IPS-18a (cell line): ENCODE results near the gene SETD4.
"Not testable (repeated sequence)": the region's sequence is repeated elsewhere in the genome, so short reads cannot be mapped to it uniquely, and the experiment has no call there.

Experiments
- H3K27ac ChIP-seq: one replicate; pipeline ENCODE4 v1.5.1; 2013; ENCODE audit warnings: low read length
- H3K27me3 ChIP-seq: one replicate; pipeline ENCODE4 v1.6.1; 2013; ENCODE audit warnings: mild to moderate bottlenecking, low read length; ENCODE audit not compliant: control insufficient read depth, insufficient read depth
- H3K36me3 ChIP-seq: one replicate; pipeline ENCODE4 v1.6.1; 2013; ENCODE audit warnings: low read depth, low read length; ENCODE audit not compliant: control insufficient read depth
- H3K4me1 ChIP-seq: one replicate; pipeline ENCODE4 v1.6.1; 2013; ENCODE audit warnings: low read depth, low read length; ENCODE audit not compliant: control insufficient read depth
- H3K4me3 ChIP-seq: one replicate; pipeline ENCODE4 v1.5.1; 2013; ENCODE audit warnings: low read length
- H3K9ac ChIP-seq: one replicate; pipeline ENCODE4 v1.6.1; 2013; ENCODE audit warnings: mild to moderate bottlenecking, low read length, moderate library complexity
- H3K9me3 ChIP-seq: one replicate; pipeline ENCODE4 v1.6.1; 2013; ENCODE audit warnings: low read depth, low read length; ENCODE audit not compliant: control insufficient read depth

The SETD4 gene, protein sequence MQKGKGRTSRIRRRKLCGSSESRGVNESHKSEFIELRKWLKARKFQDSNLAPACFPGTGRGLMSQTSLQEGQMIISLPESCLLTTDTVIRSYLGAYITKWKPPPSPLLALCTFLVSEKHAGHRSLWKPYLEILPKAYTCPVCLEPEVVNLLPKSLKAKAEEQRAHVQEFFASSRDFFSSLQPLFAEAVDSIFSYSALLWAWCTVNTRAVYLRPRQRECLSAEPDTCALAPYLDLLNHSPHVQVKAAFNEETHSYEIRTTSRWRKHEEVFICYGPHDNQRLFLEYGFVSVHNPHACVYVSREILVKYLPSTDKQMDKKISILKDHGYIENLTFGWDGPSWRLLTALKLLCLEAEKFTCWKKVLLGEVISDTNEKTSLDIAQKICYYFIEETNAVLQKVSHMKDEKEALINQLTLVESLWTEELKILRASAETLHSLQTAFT

DNA sequence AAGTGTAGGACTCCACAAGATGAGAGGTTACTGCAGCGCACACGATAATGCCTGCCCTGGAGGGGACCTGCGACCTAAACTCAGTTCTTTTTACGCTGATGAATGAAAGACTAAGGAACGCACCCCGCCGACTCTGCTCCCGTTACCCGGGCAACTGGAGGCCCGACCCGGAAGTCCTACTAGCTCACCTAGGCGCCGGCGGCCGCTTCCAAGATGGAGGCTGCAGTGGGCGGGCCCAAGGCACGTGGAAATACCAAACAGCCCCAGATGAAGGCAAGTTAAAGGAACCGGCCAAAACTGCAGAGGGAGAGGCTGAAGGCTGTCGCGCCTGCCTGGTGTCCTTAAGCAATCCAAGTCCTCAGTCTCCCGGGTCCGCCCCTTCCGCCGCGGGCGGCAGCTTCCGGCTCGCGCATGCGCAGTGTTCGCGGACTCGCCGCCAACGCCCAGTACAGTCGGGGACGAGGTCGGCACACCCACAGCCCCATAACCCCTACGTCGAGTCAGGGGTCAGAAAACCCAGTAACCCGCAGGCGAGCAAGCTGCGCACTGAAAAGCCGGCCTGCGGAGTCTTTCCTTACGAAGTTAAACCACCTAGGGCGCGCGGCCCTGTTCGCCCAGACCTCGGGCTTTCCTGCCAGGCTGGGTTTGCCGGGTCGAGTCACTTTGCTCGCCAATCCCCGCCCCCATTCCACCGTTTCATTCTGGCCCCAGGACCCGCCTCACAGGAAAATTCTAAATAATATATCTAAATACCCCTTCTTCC, at the start of gene SETD4:
TSS of gene SETD4 (minus strand) at position 368 of the 763 bp plus-strand sequence. CDS start 1,638 bp downstream, outside the sequence.
- Histone ChIP-seq H3K27me3 (no peaks in the 10 kb centered on the region), H3K9me3 (no peaks in the 10 kb centered on the region), H3K9ac (peak within 1 kb of the TSS; percentile 70), H3K36me3 (peaks cover 28% of the 10 kb centered on the region), H3K4me3 (peak within 1 kb of the TSS; percentile 94), H3K27ac (peak within 1 kb of the TSS; percentile 70), H3K4me1 (no peaks in the 10 kb centered on the region)

DNA sequence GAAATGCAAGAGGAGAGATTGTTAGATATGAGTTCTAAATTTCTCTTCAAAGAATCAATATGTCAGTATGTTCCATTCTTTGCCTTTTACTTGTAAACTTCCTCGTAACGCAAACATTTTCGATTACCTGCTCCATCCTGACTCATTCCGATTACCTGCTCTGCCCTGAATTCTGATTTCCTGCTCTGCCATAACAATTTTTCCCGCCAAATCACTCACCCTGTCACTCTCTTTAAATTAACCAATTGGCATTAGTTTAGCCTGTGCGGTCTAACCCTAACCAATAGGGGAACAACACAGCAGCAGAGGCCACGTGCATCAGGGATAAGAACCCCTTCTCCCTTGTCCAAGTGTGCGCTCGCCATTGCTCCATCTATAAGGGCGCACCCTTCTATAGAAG, 49.5 kb upstream of the SETD4 start:
- H3K27ac ChIP-seq: no peak overlapping the region
- H3K9me3 ChIP-seq: no peaks in the 10 kb centered on the region
- H3K4me1 ChIP-seq: peaks cover 24% of the 10 kb centered on the region
- H3K36me3 ChIP-seq: peaks cover 11% of the 10 kb centered on the region
- H3K4me3 ChIP-seq: no peak overlapping the region
- H3K27me3 ChIP-seq: no peaks in the 10 kb centered on the region
- H3K9ac ChIP-seq: no peak overlapping the region

DNA sequence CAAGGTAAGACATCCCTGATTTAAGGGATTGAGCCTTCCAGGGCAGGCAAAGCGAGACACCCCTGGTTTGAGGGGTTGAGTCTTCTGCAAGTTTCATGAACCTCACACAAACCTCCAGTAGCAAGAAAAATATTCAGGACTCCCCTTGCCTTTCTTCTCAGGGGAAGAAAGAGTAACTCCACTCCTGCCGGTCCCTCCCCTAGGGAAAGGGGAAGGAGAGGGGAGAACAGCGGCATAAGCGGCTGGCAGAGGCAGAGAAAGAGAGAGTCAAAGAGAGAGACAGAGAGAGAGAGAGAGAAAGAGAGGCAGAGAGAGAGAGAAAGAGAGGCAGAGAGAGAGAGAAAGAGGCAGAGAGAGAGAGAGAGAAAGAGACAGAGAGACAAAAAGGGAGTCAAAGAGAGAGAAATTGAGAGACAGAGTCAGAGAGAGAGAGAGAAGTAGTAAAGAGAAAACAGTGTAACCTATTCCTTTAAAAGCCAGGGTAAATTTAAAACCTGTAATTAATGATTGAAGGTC, 45.1 kb upstream of the SETD4 start:
- Histone ChIP-seq H3K27ac (peak overlapping the region; percentile 51), H3K9me3 (peaks cover 7% of the 10 kb centered on the region), H3K9ac (peak overlapping the region; percentile 68), H3K36me3 (peaks cover 11% of the 10 kb centered on the region), H3K4me1 (peaks cover 34% of the 10 kb centered on the region), H3K4me3 (peak overlapping the region; percentile 74), H3K27me3 (no peaks in the 10 kb centered on the region)

DNA sequence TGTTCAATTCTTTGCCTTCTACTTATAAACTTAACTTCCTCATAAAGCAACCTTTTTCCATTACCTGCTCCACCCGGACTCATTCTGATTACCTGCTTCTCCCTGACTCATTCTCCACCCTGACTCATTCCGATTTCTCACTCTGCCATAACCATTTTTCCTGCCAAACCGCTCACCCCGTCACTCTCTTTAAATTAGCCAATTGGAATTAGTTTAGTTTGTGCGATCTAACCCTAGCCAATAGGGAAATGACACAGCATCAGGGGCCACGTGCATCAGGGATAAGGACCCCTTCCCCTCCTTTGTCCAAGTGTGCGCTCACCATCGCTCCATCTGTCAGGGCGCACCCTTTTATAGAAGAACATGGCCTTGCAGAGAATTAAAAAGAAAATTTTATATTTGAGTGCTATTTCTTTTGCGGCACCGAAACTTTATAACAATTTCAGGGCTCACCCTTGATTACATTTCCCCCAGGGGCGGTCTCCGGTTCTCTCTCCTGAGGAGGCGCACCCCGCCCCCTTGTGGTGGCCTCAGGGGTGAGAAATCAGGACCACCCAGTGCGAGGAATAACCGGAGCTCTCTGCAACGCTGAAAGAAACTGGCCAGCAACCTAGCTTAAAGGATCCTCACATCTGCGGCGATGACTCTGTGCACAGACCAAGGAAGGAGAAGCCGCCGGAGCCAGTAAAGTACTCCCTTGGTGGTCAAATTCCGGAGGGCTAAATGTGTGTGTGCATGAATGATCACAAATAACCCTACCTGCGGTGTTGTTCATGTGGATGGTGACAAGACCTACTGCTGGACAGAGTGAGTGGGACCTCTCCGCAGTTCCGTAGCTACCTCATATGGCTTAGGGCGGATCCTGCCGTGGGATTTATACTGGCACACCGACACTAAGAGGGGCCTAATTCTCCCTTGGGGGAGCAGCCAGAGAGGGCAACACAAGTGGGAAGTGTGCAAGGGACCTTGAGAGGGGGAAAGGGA, 44.3 kb upstream of the SETD4 start:
- Histone ChIP-seq H3K27ac (peak overlapping the region; percentile 51), H3K4me3 (peak overlapping the region; percentile 74), H3K27me3 (no peaks in the 10 kb centered on the region), H3K36me3 (peaks cover 11% of the 10 kb centered on the region), H3K9ac (peak overlapping the region; percentile 68), H3K9me3 (peaks cover 7% of the 10 kb centered on the region), H3K4me1 (peaks cover 37% of the 10 kb centered on the region)

DNA sequence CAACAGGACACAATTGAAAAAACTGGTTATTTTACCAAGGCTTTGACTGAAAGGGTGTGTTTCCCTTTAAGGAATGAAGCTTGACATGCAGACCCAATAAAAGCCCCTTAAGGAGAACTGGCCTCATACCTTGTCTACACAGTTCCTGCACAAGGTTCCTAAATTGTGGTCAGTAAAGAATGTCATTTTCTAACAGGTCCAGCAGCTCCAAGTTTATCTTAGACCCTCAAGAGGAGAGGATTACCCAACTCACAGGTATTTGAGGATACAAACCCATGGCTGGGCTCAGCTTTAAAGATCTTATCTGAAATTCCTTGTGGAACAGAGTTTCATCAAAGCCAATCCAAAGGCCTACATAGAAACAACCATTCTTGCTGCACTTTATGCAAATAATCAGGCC, 43.1 kb upstream of the SETD4 start:
- Histone ChIP-seq H3K27ac (no peak overlapping the region), H3K27me3 (no peaks in the 10 kb centered on the region), H3K4me1 (peaks cover 48% of the 10 kb centered on the region), H3K4me3 (no peak overlapping the region), H3K9ac (no peak overlapping the region), H3K9me3 (peaks cover 7% of the 10 kb centered on the region), H3K36me3 (peaks cover 9% of the 10 kb centered on the region)

DNA sequence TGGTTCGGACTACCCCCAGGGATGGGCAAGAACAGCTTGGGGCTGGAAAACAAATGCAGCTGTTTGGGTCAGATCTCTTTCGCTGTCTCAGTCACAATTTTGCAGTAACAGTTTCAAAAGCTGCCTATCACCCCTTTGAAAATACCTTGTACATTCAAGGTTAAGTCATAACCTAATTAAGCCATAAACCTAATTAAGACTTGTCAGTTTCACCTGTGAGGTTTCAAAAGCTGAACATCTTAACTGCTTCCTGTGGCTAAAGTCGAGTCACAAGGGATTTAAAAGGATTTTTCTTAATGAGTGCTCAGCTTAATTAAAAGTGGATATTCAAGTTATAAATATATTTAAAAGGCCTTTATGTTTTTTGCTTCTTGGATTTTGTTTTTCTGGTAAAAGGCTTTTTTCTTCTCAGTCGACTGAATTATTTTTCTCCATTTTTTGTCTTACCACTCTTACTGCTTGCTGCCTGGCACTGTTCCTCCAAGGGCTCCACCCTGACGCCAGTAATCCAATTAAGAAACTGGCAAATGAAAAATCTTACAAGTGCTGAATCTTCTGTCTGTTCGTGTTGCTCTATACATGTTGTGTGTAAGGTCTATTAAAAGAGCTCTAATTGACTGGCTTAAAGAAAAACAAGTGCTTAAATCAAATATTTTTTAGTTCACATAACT, 40.8 kb upstream of the SETD4 start:
- no peaks in the 10 kb centered on the region for H3K27me3 ChIP-seq
- H3K9ac ChIP-seq: peak overlapping the region; percentile 52
- H3K4me3 ChIP-seq: no peak overlapping the region
- peaks cover 7% of the 10 kb centered on the region for H3K9me3 ChIP-seq
- no peaks in the 10 kb centered on the region for H3K36me3 ChIP-seq
- H3K27ac ChIP-seq: peak overlapping the region; percentile 83
- H3K4me1 ChIP-seq: peaks cover 65% of the 10 kb centered on the region

DNA sequence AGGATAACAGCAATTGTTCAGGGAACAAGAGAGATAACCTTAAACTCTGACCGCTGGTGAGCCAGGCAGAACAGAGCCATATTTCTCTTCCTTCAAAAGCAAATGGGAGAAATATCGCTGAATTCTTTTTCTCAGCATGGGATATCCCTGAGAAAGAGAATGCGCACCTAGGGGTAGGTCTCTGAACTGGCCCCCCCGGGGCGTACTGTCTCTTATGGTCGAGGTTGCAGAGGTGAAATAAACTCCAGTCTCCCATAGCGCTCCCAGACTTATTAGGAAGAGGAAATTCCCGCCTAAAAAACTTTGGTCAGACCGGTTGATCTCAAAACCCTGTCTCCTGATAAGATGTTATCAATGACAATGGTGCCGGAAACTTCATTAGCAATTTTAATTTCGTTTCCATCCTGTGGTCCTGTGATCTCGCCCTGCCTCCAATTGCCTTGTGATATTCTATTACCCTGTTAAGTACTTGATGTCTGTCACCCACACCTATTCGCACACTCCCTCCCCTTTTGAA, 39.4 kb upstream of the SETD4 start:
- Histone ChIP-seq H3K4me1 (peaks cover 64% of the 10 kb centered on the region), H3K4me3 (peak overlapping the region; percentile 3), H3K27ac (peak overlapping the region; percentile 80)
- not testable (repeated sequence) for H3K27me3 ChIP-seq, H3K36me3 ChIP-seq, H3K9ac ChIP-seq, H3K9me3 ChIP-seq

DNA sequence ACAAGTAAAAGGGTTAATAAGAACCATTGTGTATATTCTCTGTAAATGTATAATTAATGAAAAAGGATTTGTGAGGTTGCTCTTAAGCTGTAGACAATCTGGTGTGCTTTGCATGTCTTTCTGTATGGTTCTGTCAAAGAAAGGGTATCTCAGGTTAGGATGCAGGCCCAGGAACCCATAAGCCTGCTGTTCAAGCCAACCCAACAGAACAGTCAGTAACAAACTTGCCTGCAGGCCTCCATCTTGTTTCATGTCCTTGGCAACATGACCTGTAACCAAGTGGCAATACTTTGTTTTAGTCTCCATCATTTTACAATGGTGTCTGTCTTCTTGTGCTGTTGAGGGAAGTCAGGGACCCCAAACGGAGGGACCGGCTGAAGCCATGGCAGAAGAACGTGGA, 38.7 kb upstream of the SETD4 start:
- peak overlapping the region; percentile 83 for H3K27ac ChIP-seq
- H3K4me1 ChIP-seq: peaks cover 60% of the 10 kb centered on the region
- H3K36me3 ChIP-seq: no peaks in the 10 kb centered on the region
- no peaks in the 10 kb centered on the region for H3K27me3 ChIP-seq
- no peak overlapping the region for H3K4me3 ChIP-seq
- H3K9ac ChIP-seq: no peak overlapping the region
- H3K9me3 ChIP-seq: peaks cover 8% of the 10 kb centered on the region

DNA sequence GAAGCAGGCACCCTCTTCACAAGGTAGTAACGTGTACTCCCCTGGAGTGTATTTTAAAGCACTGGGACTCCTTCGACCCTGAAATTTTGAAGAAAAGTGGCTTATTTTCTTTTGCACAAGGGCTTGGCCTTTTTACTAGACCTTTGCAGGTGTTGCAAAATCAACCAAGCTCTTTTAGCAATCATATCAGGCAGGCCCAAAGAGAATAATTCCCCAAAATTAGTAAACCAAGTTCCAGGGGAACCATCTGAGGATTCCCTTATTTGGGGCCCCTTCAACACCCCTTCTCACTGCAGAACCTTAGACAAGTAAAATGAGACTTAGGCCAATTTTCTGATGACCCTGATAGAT, 37.8 kb upstream of the SETD4 start:
- peak overlapping the region; percentile 83 for H3K27ac ChIP-seq
- H3K9me3 ChIP-seq: peaks cover 14% of the 10 kb centered on the region
- H3K4me1 ChIP-seq: peaks cover 60% of the 10 kb centered on the region
- no peaks in the 10 kb centered on the region for H3K36me3 ChIP-seq
- H3K27me3 ChIP-seq: no peaks in the 10 kb centered on the region
- no peak overlapping the region for H3K9ac ChIP-seq
- H3K4me3 ChIP-seq: no peak overlapping the region

DNA sequence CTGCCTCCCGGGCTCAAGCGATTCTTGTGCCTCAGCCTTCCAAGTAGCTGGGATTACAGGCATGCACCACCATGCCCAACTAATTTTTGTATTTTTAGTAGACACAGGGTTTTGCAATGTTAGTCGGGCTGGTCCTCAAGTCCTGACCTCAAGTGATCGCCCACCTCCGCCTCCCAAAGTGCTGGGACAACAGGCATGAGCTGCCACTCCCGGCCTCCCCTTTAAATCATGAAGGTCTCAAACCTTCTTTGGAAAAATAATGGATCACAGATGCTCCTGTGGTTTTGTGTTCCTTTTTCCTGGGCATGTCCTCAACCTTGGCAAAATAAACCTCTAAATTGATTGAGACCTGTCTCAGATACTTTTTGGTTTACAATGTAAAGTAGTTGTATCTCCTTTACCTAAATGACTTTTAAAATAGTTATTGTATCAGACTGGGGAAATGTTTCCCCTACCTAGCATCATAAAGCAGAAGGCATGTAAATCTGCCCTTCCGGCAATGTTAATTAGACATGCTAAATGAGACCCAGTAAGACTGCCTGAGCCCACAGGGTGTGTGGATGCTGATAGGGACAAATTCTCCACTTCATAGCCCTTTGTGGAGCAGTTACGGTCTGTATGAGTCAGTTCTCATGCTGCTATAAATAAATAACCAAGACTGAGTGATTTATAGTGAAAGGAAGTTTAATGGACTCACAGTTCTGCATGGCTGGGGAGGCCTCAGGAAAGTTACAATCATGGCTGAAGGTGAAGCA, 37.3 kb upstream of the SETD4 start:
- H3K4me3 ChIP-seq: no peak overlapping the region
- H3K9ac ChIP-seq: peak overlapping the region; percentile 41
- H3K9me3 ChIP-seq: peaks cover 9% of the 10 kb centered on the region
- H3K27ac ChIP-seq: peak overlapping the region; percentile 83
- H3K4me1 ChIP-seq: peaks cover 60% of the 10 kb centered on the region
- no peaks in the 10 kb centered on the region for H3K36me3 ChIP-seq
- H3K27me3 ChIP-seq: no peaks in the 10 kb centered on the region
